GM19193 (cell line): ENCODE measurements around the gene TM7SF2.

ENCODE experiments used
- POLR2A ChIP-seq: IDR thresholded peaks from 4 replicates; pipeline ENCODE4 v1.6.1; 2011; ENCODE audit not compliant: insufficient read depth, insufficient read length; ENCODE audit errors: extremely low read depth

Gene TM7SF2

GRCh38 chr11:65147352-65148075 lies 35.8 kb downstream of the TM7SF2 start:
- TF ChIP-seq POLR2A: no peak

- TF ChIP-seq POLR2A: no peak
These were observed 37.0 kb downstream of the TM7SF2 start for GRCh38 chr11:65148657-65149056.

DNA sequence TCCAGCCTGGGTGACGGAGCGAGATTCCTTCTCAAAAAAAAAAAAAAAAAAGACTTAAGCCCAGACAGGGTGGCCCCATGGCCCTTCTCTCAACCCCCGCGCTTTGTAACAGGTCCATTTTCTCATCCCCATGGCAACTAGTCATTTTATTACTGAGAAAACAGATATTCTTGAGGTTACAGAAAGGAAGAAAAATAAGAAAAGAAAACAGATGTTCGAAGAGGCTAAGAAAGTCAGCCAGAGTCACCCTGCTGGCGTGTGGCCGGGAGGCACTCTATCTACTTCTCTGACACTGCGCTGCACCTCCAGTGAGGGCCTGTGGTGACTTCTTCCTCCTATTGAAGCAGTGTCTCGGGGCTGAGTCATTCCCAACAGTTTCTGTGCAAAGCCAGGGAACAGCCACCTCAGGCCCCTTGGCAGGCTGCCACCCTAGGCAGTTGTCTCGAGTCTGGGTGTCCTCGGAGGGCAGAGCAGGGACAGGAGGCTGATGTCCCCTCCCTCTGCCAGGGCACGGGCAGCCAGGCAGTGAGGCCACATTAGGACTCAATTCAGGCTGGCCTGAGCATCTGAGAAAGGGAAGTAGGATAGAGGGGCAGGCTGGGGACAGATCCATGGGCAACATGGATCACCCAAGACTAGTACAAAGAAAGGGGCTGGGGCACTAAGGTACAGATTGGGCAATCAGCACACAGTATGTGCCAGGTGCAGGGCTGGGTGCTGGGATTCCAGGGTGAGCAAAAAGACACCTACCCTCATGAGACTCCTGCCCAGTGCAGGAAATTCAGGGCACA lies 39.0 kb downstream of the TM7SF2 start:
- TF ChIP-seq POLR2A: no peak

GRCh38 chr11:65151331-65151899 lies 39.7 kb downstream of the TM7SF2 start:
- TF ChIP-seq POLR2A: no peak

DNA sequence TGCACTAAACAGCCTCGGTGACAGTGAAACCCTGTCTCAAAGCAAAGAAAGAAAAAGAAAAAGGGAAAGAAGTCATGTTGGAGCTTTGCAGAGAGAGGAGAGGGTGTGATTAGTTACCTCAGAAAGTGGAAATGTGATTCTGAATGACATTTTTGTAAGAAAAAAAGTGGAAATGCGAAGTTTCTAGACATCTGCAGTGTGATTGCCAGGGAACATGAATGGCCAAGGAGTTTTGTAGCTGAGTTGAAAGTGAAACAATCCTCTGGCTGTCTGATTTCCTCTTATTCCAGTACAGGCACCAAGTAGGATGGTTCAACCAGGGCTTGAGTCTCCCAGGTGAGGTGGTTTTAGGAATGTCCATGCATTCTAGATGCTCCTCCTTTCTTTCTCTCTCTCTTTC lies 40.5 kb downstream of the TM7SF2 start:
- TF ChIP-seq POLR2A: no peak

- TF ChIP-seq POLR2A: no peak
These were observed 44.6 kb downstream of the TM7SF2 start for GRCh38 chr11:65156256-65156655.

DNA sequence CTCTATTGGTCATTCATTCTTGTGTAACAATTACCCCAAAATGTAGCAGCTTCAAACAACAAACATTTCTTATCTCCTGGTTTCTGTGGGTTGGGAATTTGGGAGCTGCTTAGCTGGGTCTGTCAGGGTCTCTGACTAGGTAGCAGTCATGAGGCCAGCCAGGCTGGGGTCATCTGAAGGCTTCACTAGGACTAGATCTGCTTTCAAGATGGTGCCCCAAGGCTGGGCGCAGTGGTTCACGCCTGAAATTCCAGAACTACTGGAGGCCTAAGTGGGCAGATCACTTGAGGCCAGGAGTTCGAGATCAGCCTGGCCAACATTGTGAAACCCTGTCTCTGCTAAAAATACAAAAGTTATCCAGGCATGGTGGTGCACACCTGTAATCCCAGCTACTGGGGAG lies 45.3 kb downstream of the TM7SF2 start:
- no peak for TF ChIP-seq POLR2A

DNA sequence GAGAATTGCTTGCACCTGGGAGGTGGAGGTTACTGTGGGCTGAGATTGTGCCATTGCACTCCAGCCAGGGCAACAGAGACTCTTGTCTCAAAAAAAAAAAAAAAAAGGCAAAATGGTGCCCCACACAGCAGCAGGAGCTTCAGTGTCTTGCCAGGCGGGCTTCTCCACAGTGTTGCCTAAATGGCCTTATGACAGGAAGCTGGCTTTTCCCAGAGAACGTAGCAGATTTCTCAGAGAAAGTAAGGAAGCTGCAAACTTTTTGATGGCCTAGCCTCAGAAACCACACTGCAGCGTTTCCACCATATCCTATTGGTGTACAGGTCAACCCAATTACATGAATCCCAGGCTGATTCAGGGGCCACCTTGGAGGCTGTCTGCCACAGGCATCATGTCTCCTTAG lies 45.7 kb downstream of the TM7SF2 start:
- TF ChIP-seq POLR2A: no peak

DNA sequence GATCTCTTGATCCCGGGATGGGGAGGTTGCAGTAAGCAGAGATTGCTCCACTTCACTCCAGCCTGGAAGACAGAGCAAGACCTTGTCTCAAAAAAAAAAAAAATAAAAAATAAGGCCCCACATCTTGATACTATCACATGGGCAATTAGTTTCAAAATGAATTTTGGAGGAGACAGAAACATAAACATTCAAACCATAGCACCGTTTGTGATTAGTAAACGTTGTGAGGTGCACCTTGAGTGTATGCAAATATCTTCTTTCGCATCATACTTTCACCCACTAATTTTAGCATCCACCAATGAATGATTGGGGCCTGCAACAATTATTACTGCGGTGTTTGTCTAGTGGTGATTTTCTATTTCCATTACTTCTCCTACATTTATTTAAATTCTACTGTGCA lies 47.3 kb downstream of the TM7SF2 start:
- no peak for TF ChIP-seq POLR2A

DNA sequence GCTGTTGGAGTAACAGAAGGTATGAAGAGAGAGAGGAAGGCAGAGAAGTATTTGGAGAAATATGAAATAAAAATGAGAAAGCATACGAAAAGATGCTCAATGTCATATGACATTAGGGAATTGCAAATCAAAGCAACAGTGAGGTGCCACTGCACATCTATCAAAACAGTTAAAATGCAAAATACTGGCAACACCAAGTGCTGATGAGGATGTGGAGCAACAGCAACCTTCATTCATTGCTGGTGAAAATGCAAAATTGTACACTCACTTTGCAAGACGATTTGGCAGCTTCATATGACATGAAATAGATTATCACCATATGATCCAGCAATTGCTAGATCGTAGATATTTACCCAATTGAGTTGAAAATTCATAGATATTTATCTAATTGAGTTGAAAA lies 49.0 kb downstream of the TM7SF2 start:
- TF ChIP-seq POLR2A: no peak

GRCh38 chr11:65163684-65164083 lies 52.0 kb downstream of the TM7SF2 start:
- TF ChIP-seq POLR2A: no peak
